Prostate gland (tissue), 2 donors: ENCODE measurements around the gene ATP6V0D1.

Source experiments
- POLR2A ChIP-seq: fragments of 450-650 bp; IDR thresholded peaks from one replicate; pipeline ENCODE4 v1.6.1; 2016; ENCODE audit warnings: antibody characterized with exemption, mild to moderate bottlenecking
- TF ChIP-seq, protein P1 (sequence below), 4 experiments: fragments of 200-600 bp in 2 of 4; fragments of 450-650 bp in 2 of 4; sonication (generic) in 2 of 4; IDR thresholded peaks; 1 replicate in 3 of 4; 2 replicates in 1 of 4; pipeline ENCODE4 v1.5.1; 2016 to 2019; ENCODE audit warnings: antibody characterized with exemption in 4 of 4, mild to moderate bottlenecking in 2 of 4, moderate library complexity in 2 of 4

DNA sequence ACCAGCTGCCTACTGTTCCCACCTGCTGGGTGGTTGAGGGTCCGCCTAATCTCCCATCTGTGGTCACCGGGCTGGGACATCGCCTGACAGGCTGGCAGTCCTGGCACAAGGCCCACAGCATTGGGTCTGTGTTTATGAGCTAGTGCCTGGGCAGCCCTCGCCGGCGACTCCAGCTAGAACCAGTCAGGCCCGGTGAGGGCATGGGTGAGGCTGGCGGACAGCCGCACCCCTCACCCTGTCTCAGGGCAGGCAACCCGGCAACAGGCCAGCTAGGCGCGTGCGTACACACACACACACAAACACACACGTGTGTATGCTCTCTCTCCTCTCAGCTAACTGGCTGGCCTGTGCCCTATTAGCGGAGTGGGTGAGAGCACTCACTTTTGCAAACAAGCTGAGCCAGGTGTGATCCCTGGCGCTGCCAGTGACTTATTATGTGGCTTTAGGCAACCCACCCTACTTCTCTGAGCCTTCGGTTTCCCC lies 39.6 kb downstream of the ATP6V0D1 start:
- TF ChIP-seq, protein P1, sequence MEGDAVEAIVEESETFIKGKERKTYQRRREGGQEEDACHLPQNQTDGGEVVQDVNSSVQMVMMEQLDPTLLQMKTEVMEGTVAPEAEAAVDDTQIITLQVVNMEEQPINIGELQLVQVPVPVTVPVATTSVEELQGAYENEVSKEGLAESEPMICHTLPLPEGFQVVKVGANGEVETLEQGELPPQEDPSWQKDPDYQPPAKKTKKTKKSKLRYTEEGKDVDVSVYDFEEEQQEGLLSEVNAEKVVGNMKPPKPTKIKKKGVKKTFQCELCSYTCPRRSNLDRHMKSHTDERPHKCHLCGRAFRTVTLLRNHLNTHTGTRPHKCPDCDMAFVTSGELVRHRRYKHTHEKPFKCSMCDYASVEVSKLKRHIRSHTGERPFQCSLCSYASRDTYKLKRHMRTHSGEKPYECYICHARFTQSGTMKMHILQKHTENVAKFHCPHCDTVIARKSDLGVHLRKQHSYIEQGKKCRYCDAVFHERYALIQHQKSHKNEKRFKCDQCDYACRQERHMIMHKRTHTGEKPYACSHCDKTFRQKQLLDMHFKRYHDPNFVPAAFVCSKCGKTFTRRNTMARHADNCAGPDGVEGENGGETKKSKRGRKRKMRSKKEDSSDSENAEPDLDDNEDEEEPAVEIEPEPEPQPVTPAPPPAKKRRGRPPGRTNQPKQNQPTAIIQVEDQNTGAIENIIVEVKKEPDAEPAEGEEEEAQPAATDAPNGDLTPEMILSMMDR (IDR thresholded peaks at IDR 0.05), result peak in 1 of 4 experiments; percentile 7
- peak; percentile 25 for TF ChIP-seq POLR2A
